Endodermal cell (in vitro differentiated cells): ENCODE results near the gene HSF2BP. TPM values are rescaled to one million over a fixed set of nuclear protein-coding genes. Genes with fewer than 3 reads are reported as not detected.

Experiments used
- DNase-seq: peaks from one replicate; pipeline ENCODE4 v3.0.0-alpha.2; 2017
- H3K27ac ChIP-seq: 2 replicates; pipeline ENCODE4 v1.5.1; 2013; ENCODE audit warnings: mild to moderate bottlenecking, low read depth, low read length, moderate library complexity
- H3K27me3 ChIP-seq: 2 replicates; pipeline ENCODE4 v1.6.1; 2013; ENCODE audit warnings: mild to moderate bottlenecking, low read length, moderate library complexity; ENCODE audit not compliant: insufficient read depth, control insufficient read depth, poor library complexity, severe bottlenecking
- H3K36me3 ChIP-seq: 2 replicates; pipeline ENCODE4 v1.7.0; 2013; ENCODE audit warnings: mild to moderate bottlenecking, low read length, moderate library complexity; ENCODE audit not compliant: control insufficient read depth, insufficient read depth
- H3K4me1 ChIP-seq: one replicate; pipeline ENCODE4 v1.7.0; 2013; ENCODE audit warnings: low read length; ENCODE audit not compliant: control insufficient read depth, insufficient read depth
- H3K4me3 ChIP-seq: 2 replicates; pipeline ENCODE4 v1.5.1; 2013; ENCODE audit warnings: mild to moderate bottlenecking, low read length, moderate library complexity
- H3K9ac ChIP-seq: 2 replicates; pipeline ENCODE4 v1.6.1; 2013; ENCODE audit warnings: mild to moderate bottlenecking, low read length, moderate library complexity; ENCODE audit not compliant: poor library complexity, severe bottlenecking; ENCODE audit errors: extremely low read depth
- H3K9me3 ChIP-seq: 2 replicates; pipeline ENCODE4 v1.6.1; 2013; ENCODE audit warnings: mild to moderate bottlenecking, low read length, moderate library complexity; ENCODE audit not compliant: control insufficient read depth
- H3K27ac Mint-ChIP-seq: 2 replicates; pipeline ENCODE4 v1.8.0; 2020; ENCODE audit warnings: mixed read lengths
- H3K27me3 Mint-ChIP-seq: 2 replicates; pipeline ENCODE4 v1.8.0; 2021; ENCODE audit warnings: mild to moderate bottlenecking, mixed read lengths; ENCODE audit not compliant: insufficient read depth
- H3K36me3 Mint-ChIP-seq: 2 replicates; pipeline ENCODE4 v1.8.0; 2020; ENCODE audit warnings: low read depth, mixed read lengths
- H3K4me1 Mint-ChIP-seq: 2 replicates; pipeline ENCODE4 v1.8.0; 2020; ENCODE audit warnings: mixed read lengths
- H3K4me3 Mint-ChIP-seq: 2 replicates; pipeline ENCODE4 v1.8.0; 2020; ENCODE audit warnings: mild to moderate bottlenecking, moderate library complexity, mixed read lengths
- H3K9me3 Mint-ChIP-seq: 2 replicates; pipeline ENCODE4 v1.8.0; 2020; ENCODE audit warnings: mild to moderate bottlenecking, mixed read lengths
- CTCF ChIP-seq: fragments of 200-600 bp; sonication (generic); conservative IDR thresholded peaks from 2 replicates; pipeline ENCODE4 v1.5.0; 2021; ENCODE audit warnings: antibody characterized with exemption, mild to moderate bottlenecking
- WGBS, 2 experiments: methylation state at CpG; one replicate each; pipeline versions ENCODE4 v1.1.5 to v1.1.7; 2013; ENCODE audit warnings: missing lambda C conversion rate in 2 of 2, mixed read lengths in 1 of 2; ENCODE audit not compliant: insufficient coverage in 1 of 2, insufficient read length in 1 of 2; 5-methylcytosine and 5-hydroxymethylcytosine counted together
- long read RNA-seq, 4 experiments: library from polyadenylated mRNA in 2 of 4; library from RNA in 1 of 4; library from capped mRNA in 1 of 4; stranded (forward) in 3 of 4; unstranded in 1 of 4; transcript quantifications; one replicate each; pipeline ENCODE4 v2.0.0, GENCODE V29; 2020 to 2021; ENCODE audit warnings: inconsistent platforms in 1 of 4
- polyA plus RNA-seq, 2 experiments: library from polyadenylated mRNA; stranded (reverse); fragments of 50-300 nt; gene quantifications; one replicate each; pipeline ENCODE4 v1.2.3, GENCODE V29; 2013
- total RNA-seq, 2 donors: library from RNA; stranded (reverse); fragmentation: NEBNext Ultra II Directional in 1 of 2; extraction: Animal tissue kit (Norgen Biotek cat#: 25700) in 1 of 2; gene quantifications; 2 replicates in 1 of 2; 3 replicates in 1 of 2; pipeline ENCODE4 v1.2.1, GENCODE V29; 2021

The HSF2BP gene
- total RNA-seq = 1 to 10 TPM; 1.7 to 1.9 TPM
- polyA plus RNA-seq (2013, experiment 1 of 2) = 0.96 TPM
- 0.87 TPM for polyA plus RNA-seq (2013, experiment 2 of 2)
- long read RNA-seq, experiment 1, partial matches to known transcripts = 0 of 1 reads
- long read RNA-seq, experiment 1, other reads (novel, unspliced or antisense) = 0 of 1 reads
- long read RNA-seq, experiment 2, partial matches to known transcripts = 0 of 4 reads
- long read RNA-seq, experiment 2, other reads (novel, unspliced or antisense) = 2 of 4 reads
- long read RNA-seq, experiment 3, partial matches to known transcripts = 1 of 6 reads
- long read RNA-seq, experiment 3, other reads (novel, unspliced or antisense) = 4 of 6 reads
- long read RNA-seq, experiment 4 = 0 reads

- Mint-ChIP-seq H3K9me3 (peaks cover 3% of the 10 kb centered on the region), H3K4me3 (peak within 1 kb of the TSS; percentile 88), H3K27me3 (no peaks in the 10 kb centered on the region), H3K4me1 (peaks cover 19% of the 10 kb centered on the region), H3K27ac (peak within 1 kb of the TSS; percentile 94), H3K36me3 (peaks cover 27% of the 10 kb centered on the region)
- H3K27ac ChIP-seq = peak within 1 kb of the TSS; percentile 90
- H3K4me3 ChIP-seq = peak within 1 kb of the TSS; percentile 96
- WGBS, 2 experiments = 14 to 17% methylated on average over 45 to 92 of the region's 92 CpGs
- DNase-seq = peak; percentile 90
- H3K9me3 ChIP-seq = no peaks in the 10 kb centered on the region
- peak within 1 kb of the TSS; percentile 85 for H3K9ac ChIP-seq
- H3K4me1 ChIP-seq = no peaks in the 10 kb centered on the region
- peak; percentile 24 for TF ChIP-seq CTCF
- peaks cover 28% of the 10 kb centered on the region for H3K36me3 ChIP-seq
- H3K27me3 ChIP-seq = no peaks in the 10 kb centered on the region
Observed at GRCh38 chr21:43659136-43660000, at the start of gene HSF2BP, which contains the start of gene RRP1B. TSS of gene HSF2BP (minus strand) at chr21:43659488. CDS start at chr21:43658096, 1,392 bp downstream. TSS of gene RRP1B (plus strand) at chr21:43659560. CDS start at chr21:43659665, 105 bp downstream.

- no peaks in the 10 kb centered on the region for H3K36me3 Mint-ChIP-seq
- H3K9me3 Mint-ChIP-seq = no peaks in the 10 kb centered on the region
- H3K27me3 Mint-ChIP-seq = no peaks in the 10 kb centered on the region
- H3K4me1 ChIP-seq = no peaks in the 10 kb centered on the region
- H3K36me3 ChIP-seq = no peaks in the 10 kb centered on the region
- 87 to 91% methylated on average over 12 to 13 of the region's 13 CpGs for WGBS, 2 experiments
- no peak overlapping the region for H3K27ac ChIP-seq
- no peak for DNase-seq
- H3K9ac ChIP-seq = no peak overlapping the region
- H3K27ac Mint-ChIP-seq = no peak overlapping the region
- H3K4me1 Mint-ChIP-seq = peaks cover 9% of the 10 kb centered on the region
- no peaks in the 10 kb centered on the region for H3K27me3 ChIP-seq
- no peak overlapping the region for H3K4me3 ChIP-seq
- H3K4me3 Mint-ChIP-seq = no peak overlapping the region
- no peaks in the 10 kb centered on the region for H3K9me3 ChIP-seq
- TF ChIP-seq CTCF = no peak
Observed at GRCh38 chr21:43708745-43709381, 49.6 kb upstream of the HSF2BP start.

GRCh38 chr21:43707462-43707861 lies 48.2 kb upstream of the HSF2BP start:
- no peak for DNase-seq
- H3K27me3 ChIP-seq = no peaks in the 10 kb centered on the region
- no peaks in the 10 kb centered on the region for H3K9me3 Mint-ChIP-seq
- no peak overlapping the region for H3K9ac ChIP-seq
- no peaks in the 10 kb centered on the region for H3K4me1 ChIP-seq
- H3K27me3 Mint-ChIP-seq = no peaks in the 10 kb centered on the region
- peaks cover 17% of the 10 kb centered on the region for H3K4me1 Mint-ChIP-seq
- H3K36me3 Mint-ChIP-seq = no peaks in the 10 kb centered on the region
- no peak overlapping the region for H3K4me3 Mint-ChIP-seq
- no peak for TF ChIP-seq CTCF
- H3K4me3 ChIP-seq = no peak overlapping the region
- no peak overlapping the region for H3K27ac Mint-ChIP-seq
- no peaks in the 10 kb centered on the region for H3K36me3 ChIP-seq
- no peaks in the 10 kb centered on the region for H3K9me3 ChIP-seq
- 96% methylated on average over 9 of the region's 9 CpGs for WGBS, 2 experiments
- no peak overlapping the region for H3K27ac ChIP-seq
